K562 (cell line): ENCODE results near the gene TRAPPC4. TPM values are rescaled to one million over a fixed set of nuclear protein-coding genes. Genes with fewer than 3 reads are reported as not detected.
A peak's percentile ranks its signal among the peaks of the same experiment; 100 is the strongest.

Experiments used
- ATAC-seq: fragments of 200-7000 bp; cut with Tn5 transposase; 3 replicates; pipeline ENCODE4 v1.9.1; 2020; ENCODE audit warnings: moderate library complexity
- BruUV-seq: library from RNA; stranded (reverse); fragments of 400-500 nt; replicated peaks from 2 replicates; lab custom pipeline; 2021; lab: Mats Ljungman, UMichigan
- CTCF ChIA-PET: fragments of 300-600 bp; formaldehyde crosslinking; extraction: SDS; loops from one replicate; lab custom pipeline; 2021; ENCODE audit warnings: low intra/inter-chr PET ratio; lab: Yijun Ruan, JAX
- POLR2A ChIA-PET: fragments of 300-600, 350-650 bp; sonication (Branson Sonifier 250); formaldehyde crosslinking; extraction: SDS; loops from one replicate; lab custom pipeline; 2021; ENCODE audit warnings: antibody characterized with exemption, inconsistent platforms; lab: Yijun Ruan, JAX
- DNase-seq, 4 experiments: peaks; one replicate each; pipeline versions ENCODE4 v3.0.0 to v3.0.0-alpha.2; 2011 to 2018; ENCODE audit warnings: low spot score in 3 of 4, mixed read lengths in 3 of 4; ENCODE audit errors: extremely low read depth in 1 of 4
- FAIRE-seq: peaks from 2 replicates; lab custom pipeline; 2011; peaks lifted over from hg19 to GRCh38; lab: Jason Lieb, UNC
- H2AFZ ChIP-seq: 2 replicates; pipeline ENCODE4 v1.6.0; 2011; ENCODE audit warnings: low read depth, low read length, control low read depth, inconsistent platforms
- H3K27ac ChIP-seq: fragments of 200-600 bp; 3 replicates; pipeline ENCODE4 v1.8.0; 2011; ENCODE audit warnings: low read depth, mild to moderate bottlenecking, control low read depth, inconsistent platforms, low read length, moderate library complexity, mixed read lengths; ENCODE audit errors: extremely low read depth
- H3K27me3 ChIP-seq, 2 experiments: fragments of 300-600 bp in 1 of 2; 2 replicates in 1 of 2; 3 replicates in 1 of 2; pipeline versions ENCODE4 v1.6.0 to v1.8.0; 2011; ENCODE audit warnings: inconsistent platforms in 2 of 2, low read length in 2 of 2, mild to moderate bottlenecking in 1 of 2, mixed read lengths in 1 of 2, moderate library complexity in 1 of 2; ENCODE audit not compliant: control insufficient read depth in 2 of 2, insufficient read depth in 2 of 2
- H3K36me3 ChIP-seq: fragments of 300-600 bp; 3 replicates; pipeline ENCODE4 v1.8.0; 2011; ENCODE audit warnings: mild to moderate bottlenecking, low read length, inconsistent platforms; ENCODE audit not compliant: control insufficient read depth, insufficient read depth
- H3K4me1 ChIP-seq, 2 experiments: fragments of 200-600 bp in 1 of 2; replicated peaks in 1 of 2; 2 replicates in 1 of 2; 3 replicates in 1 of 2; pipeline versions ENCODE4 v1.5.1 to v1.8.0; 2011; ENCODE audit warnings: inconsistent platforms in 2 of 2, low read length in 2 of 2, mild to moderate bottlenecking in 1 of 2, mixed read lengths in 1 of 2, moderate library complexity in 1 of 2; ENCODE audit not compliant: control insufficient read depth in 2 of 2, insufficient read depth in 2 of 2
- H3K4me2 ChIP-seq: 2 replicates; pipeline ENCODE4 v1.6.1; 2011; ENCODE audit warnings: low read length, control low read depth, inconsistent platforms, mixed read lengths; ENCODE audit not compliant: insufficient read depth
- H3K4me3 ChIP-seq: fragments of 200-600 bp; sonication (generic), shearing (Covaris generic); 2 replicates; pipeline ENCODE4 v1.5.1; 2016; ENCODE audit warnings: control low read depth, inconsistent platforms
- H3K79me2 ChIP-seq: fragments of 200-600 bp; 3 replicates; pipeline ENCODE4 v1.8.0; 2011; ENCODE audit warnings: low read length, inconsistent platforms; ENCODE audit not compliant: control insufficient read depth, insufficient read depth
- H3K9ac ChIP-seq, 2 experiments: 2 replicates each; pipeline versions ENCODE4 v1.6.0 to v1.6.1; 2011; ENCODE audit warnings: low read depth in 2 of 2, low read length in 2 of 2, control low read depth in 1 of 2, inconsistent platforms in 1 of 2, mild to moderate bottlenecking in 1 of 2, mixed read lengths in 1 of 2; ENCODE audit not compliant: insufficient read depth in 1 of 2
- H3K9me1 ChIP-seq: one replicate; pipeline ENCODE4 v1.6.0; 2011; ENCODE audit warnings: inconsistent platforms, mild to moderate bottlenecking, low read length, moderate library complexity; ENCODE audit not compliant: control insufficient read depth, insufficient read depth
- H3K9me3 ChIP-seq: replicated peaks from 2 replicates; pipeline ENCODE4 v1.5.1; 2011; ENCODE audit warnings: low read depth, low read length, inconsistent platforms; ENCODE audit not compliant: control insufficient read depth, insufficient read depth
- H4K20me1 ChIP-seq: replicated peaks from 2 replicates; pipeline ENCODE4 v1.6.1; 2011; ENCODE audit warnings: low read length, inconsistent platforms, mixed read lengths; ENCODE audit not compliant: control insufficient read depth, insufficient read depth
- ARID1B ChIP-seq: fragments of 450-650 bp; IDR thresholded peaks from 2 replicates; pipeline ENCODE4 v1.6.1; 2016; ENCODE audit warnings: antibody characterized with exemption, mild to moderate bottlenecking, inconsistent platforms
- ATF3 ChIP-seq, 2 experiments: fragments of 450-650 bp in 1 of 2; sonication (generic) in 1 of 2; formaldehyde crosslinking in 1 of 2; IDR thresholded peaks in 1 of 2; conservative IDR thresholded peaks in 1 of 2; 2 replicates each; pipeline versions ENCODE4 v1.6.1 to v1.8.1; 2016 to 2023; ENCODE audit warnings: mild to moderate bottlenecking in 2 of 2, moderate library complexity in 2 of 2, inconsistent platforms in 1 of 2, missing genetic modification reagents in 1 of 2
- CBFA2T2 ChIP-seq: fragments of 450-650 bp; conservative IDR thresholded peaks from 2 replicates; pipeline ENCODE4 v1.6.1; 2017; ENCODE audit warnings: mild to moderate bottlenecking
- FOXA3 ChIP-seq, 2 experiments: fragments of 450-650 bp in 1 of 2; sonication (generic) in 1 of 2; formaldehyde crosslinking; IDR thresholded peaks in 1 of 2; conservative IDR thresholded peaks in 1 of 2; 2 replicates each; pipeline versions ENCODE4 v1.4.0 to v1.8.0; 2020 to 2022; ENCODE audit warnings: mild to moderate bottlenecking in 2 of 2, missing genetic modification reagents in 1 of 2
- KLF6 ChIP-seq: fragments of 250-450 bp; sonication (Bioruptor Pico); IDR thresholded peaks from 2 replicates; pipeline ENCODE4 v1.4.0; 2020; ENCODE audit warnings: mild to moderate bottlenecking, moderate library complexity, borderline replicate concordance
- MTA1 ChIP-seq: fragments of 450-650 bp; IDR thresholded peaks from 2 replicates; pipeline ENCODE4 v1.6.1; 2017; ENCODE audit warnings: borderline replicate concordance
- RBM15 ChIP-seq: fragments of 200-400 bp; formaldehyde crosslinking; IDR thresholded peaks from 2 replicates; pipeline ENCODE4 v1.6.1; 2018; ENCODE audit warnings: mild to moderate bottlenecking, low read length, moderate library complexity; ENCODE audit not compliant: insufficient read depth
- RBM22 ChIP-seq: fragments of 200-400 bp; formaldehyde crosslinking; IDR thresholded peaks from 2 replicates; pipeline ENCODE4 v1.6.1; 2018; ENCODE audit warnings: low read length, low read depth; ENCODE audit not compliant: poor library complexity, severe bottlenecking
- SIRT6 ChIP-seq: IDR thresholded peaks from one replicate; pipeline ENCODE4 v1.6.1; 2012; ENCODE audit warnings: low read depth, mild to moderate bottlenecking, control low read depth, inconsistent platforms, low read length, moderate library complexity
- SMC3 ChIP-seq: conservative IDR thresholded peaks from 2 replicates; pipeline ENCODE4 v1.6.1; 2011; ENCODE audit warnings: low read depth, low read length, improper control_type of control experiment; ENCODE audit not compliant: insufficient read depth
- SP2 ChIP-seq: IDR thresholded peaks from 2 replicates; pipeline ENCODE4 v1.6.1; 2011; ENCODE audit warnings: mild to moderate bottlenecking, low read depth, low read length, moderate library complexity; ENCODE audit not compliant: poor library complexity, severe bottlenecking; ENCODE audit errors: extremely low read depth
- TAL1 ChIP-seq: fragments of 450-650 bp; IDR thresholded peaks from 2 replicates; pipeline ENCODE4 v1.6.1; 2016; ENCODE audit warnings: mild to moderate bottlenecking
- TEAD4 ChIP-seq, 2 experiments: sonication (generic) in 1 of 2; formaldehyde crosslinking in 1 of 2; IDR thresholded peaks; 2 replicates each; pipeline versions ENCODE4 v1.6.1 to v1.8.0; 2012 to 2022; ENCODE audit warnings: borderline replicate concordance in 1 of 2, inconsistent platforms in 1 of 2, low read length in 1 of 2, mild to moderate bottlenecking in 1 of 2, missing genetic modification reagents in 1 of 2
- TRIM25 ChIP-seq: fragments of 450-650 bp; IDR thresholded peaks from 2 replicates; pipeline ENCODE4 v1.7.0; 2016; ENCODE audit warnings: borderline replicate concordance
- ZNF217 ChIP-seq: sonication (generic); formaldehyde crosslinking; IDR thresholded peaks from 2 replicates; pipeline ENCODE4 v1.8.0; 2022; ENCODE audit warnings: mild to moderate bottlenecking, missing genetic modification reagents
- WGBS: fragments of 100-300 bp; shearing (Covaris generic); methylation state at CpG from one replicate; pipeline ENCODE4 v1.1.6; 2016; ENCODE audit warnings: low coverage, mixed read lengths; ENCODE audit not compliant: insufficient coverage; ENCODE audit errors: missing lambda C conversion rate; 5-methylcytosine and 5-hydroxymethylcytosine counted together
- in situ Hi-C: fragments of 300-500 bp; cut with MboI; formaldehyde crosslinking; loops from 4 replicates; pipeline ENCODE4 v1.15.0; 2018; ENCODE audit warnings: inconsistent platforms, mixed read lengths
- intact Hi-C: fragments of 100-400 bp; cut with micrococcal nuclease; formaldehyde crosslinking; loops from 2 replicates; pipeline ENCODE4 v1.14.2; 2022
- polyA plus RNA-seq, 8 experiments: library from polyadenylated mRNA; depleted of rRNA in 4 of 8; stranded (reverse) in 5 of 8; unstranded in 3 of 8; fragments of >200 nt; fragmentation: Nextera tagmentation in 2 of 8; fragmentation: Illumina TruSeq in 1 of 8; extraction: Ambion mirVana in 2 of 8; extraction: Trizol in 1 of 8; gene quantifications; 2 replicates each; pipeline versions ENCODE4 v1.2.1 to v1.2.3, GENCODE V29; 2011 to 2014; ENCODE audit warnings: inconsistent platforms in 1 of 8, missing spikeins in 1 of 8
- total RNA-seq, 7 experiments: library from RNA; depleted of rRNA in 6 of 7; stranded (reverse); fragments of >200 nt in 6 of 7; fragmentation: Illumina TruSeq in 2 of 7; extraction: Trizol in 2 of 7; gene quantifications; 2 replicates each; pipeline versions ENCODE4 v1.2.1 to v1.2.3, GENCODE V29; 2011 to 2021; ENCODE audit warnings: low replicate concordance in 1 of 7
- TF ChIP-seq, protein P1 (sequence below): fragments of 450-650 bp; formaldehyde crosslinking; conservative IDR thresholded peaks from 2 replicates; pipeline ENCODE4 v1.4.0; 2022; ENCODE audit warnings: mild to moderate bottlenecking, missing genetic modification characterization

The TRAPPC4 gene
- total and polyA plus RNA-seq, 9 of the 15 experiments (the other 6 are each of a cell fraction or from before 2014, with no cell fraction given), result 121 to 524 (median 142) TPM

- peaks cover 38% of the 10 kb centered on the region; the same call in 2 of the 3 replicates for H3K36me3 ChIP-seq
- peak overlapping the region; percentile 100 for H3K4me2 ChIP-seq
- CTCF ChIA-PET, result no interaction called here
- ATAC-seq (peak; percentile 44), DNase-seq (peak; percentile 28 to 67 (median 40)), FAIRE-seq (peak; percentile 74)
- POLR2A ChIA-PET, result interaction anchor here (1.5 to 2.3 kb wide), 3 partner anchors 9 to 20 kb away, joined by 4 to 12 read pairs (median 7); partner anchors contain the start of genes RPS25 and TRAPPC4
- peak overlapping the region; percentile 46; the same call in 1 of the 3 replicates for H3K27ac ChIP-seq
- H3K79me2 ChIP-seq, result peaks cover 30% of the 10 kb centered on the region
- H4K20me1 ChIP-seq, result no peaks in the 10 kb centered on the region
- 8% methylated on average over 6 of the region's 6 CpGs for WGBS
- H3K9ac ChIP-seq, result peak overlapping the region; percentile 77 to 91
- peak overlapping the region; percentile 83 for H3K4me3 ChIP-seq
- H3K9me3 ChIP-seq, result no peaks in the 10 kb centered on the region
- in situ Hi-C loops (no loop called here), intact Hi-C loops (loop anchor here (1.0 kb wide), 1 partner anchor 19 kb away; the partner anchor contains the start of genes RPS25 and TRAPPC4)
- peaks cover 9 to 13% of the 10 kb centered on the region in 2 experiments; a peak in 4 of 5 replicates for H3K4me1 ChIP-seq
- no peaks in the 10 kb centered on the region for H3K9me1 ChIP-seq
- peak overlapping the region; percentile 90 for H2AFZ ChIP-seq
- no peaks in the 10 kb centered on the region for H3K27me3 ChIP-seq
- BruUV-seq, result no TSS peak
- no peak for TF ChIP-seq SIRT6
- no peak for TF ChIP-seq CBFA2T2
- TF ChIP-seq, protein P1, sequence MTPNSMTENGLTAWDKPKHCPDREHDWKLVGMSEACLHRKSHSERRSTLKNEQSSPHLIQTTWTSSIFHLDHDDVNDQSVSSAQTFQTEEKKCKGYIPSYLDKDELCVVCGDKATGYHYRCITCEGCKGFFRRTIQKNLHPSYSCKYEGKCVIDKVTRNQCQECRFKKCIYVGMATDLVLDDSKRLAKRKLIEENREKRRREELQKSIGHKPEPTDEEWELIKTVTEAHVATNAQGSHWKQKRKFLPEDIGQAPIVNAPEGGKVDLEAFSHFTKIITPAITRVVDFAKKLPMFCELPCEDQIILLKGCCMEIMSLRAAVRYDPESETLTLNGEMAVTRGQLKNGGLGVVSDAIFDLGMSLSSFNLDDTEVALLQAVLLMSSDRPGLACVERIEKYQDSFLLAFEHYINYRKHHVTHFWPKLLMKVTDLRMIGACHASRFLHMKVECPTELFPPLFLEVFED, result no peak
- TF ChIP-seq FOXA3 (CRISPR knock-in tag; conservative IDR thresholded peaks at IDR 0.05 in 1 of 2, IDR thresholded peaks at IDR 0.05 in 1 of 2), result no peak
- 0 out of 2 replicates have a peak, but pooled peaks have one; percentile 30 for TF ChIP-seq ARID1B
- peak; percentile 89 for TF ChIP-seq ATF3 (IDR thresholded peaks at IDR 0.05)
- no peak for TF ChIP-seq ATF3 (CRISPR knock-in tag; conservative IDR thresholded peaks at IDR 0.05)
- TF ChIP-seq ZNF217, result no peak
- TF ChIP-seq RBM15, result no peak
- no peak for TF ChIP-seq SP2
- no peak for TF ChIP-seq RBM22
- no peak for TF ChIP-seq KLF6 (CRISPR knock-in tag)
- TF ChIP-seq TRIM25, result no peak
- TF ChIP-seq MTA1, result no peak
- no peak for TF ChIP-seq TAL1
- TF ChIP-seq SMC3, result no peak
- TF ChIP-seq TEAD4 (IDR thresholded peaks at IDR 0.05; ENCODE audit: low read length), result peak; percentile 64
- TF ChIP-seq TEAD4 (CRISPR knock-in tag; IDR thresholded peaks at IDR 0.05; ENCODE audit: borderline replicate concordance), result no peak
Measured at GRCh38 chr11:118998822-118999221, 19.7 kb upstream of the TRAPPC4 start.
